Activated CD4-positive, CD25-positive, alpha-beta regulatory T cell treated with anti-CD3 and anti-CD28 coated beads, Interleukin-2, amount 50 U/mL, for 24 hours (primary cell): ENCODE data around the gene NAV2.
"Not testable (repeated sequence)": the region's sequence is repeated elsewhere in the genome, so short reads cannot be mapped to it uniquely, and the experiment has no call there.

Experiments
- ATAC-seq, 2 donors: fragments of 150-1000 bp; cut with Tn5 transposase; one replicate each; pipeline ENCODE4 v1.10.0; 2021; ENCODE audit warnings: mild to moderate bottlenecking in 1 of 2, moderate library complexity in 1 of 2

NAV2 gene

DNA sequence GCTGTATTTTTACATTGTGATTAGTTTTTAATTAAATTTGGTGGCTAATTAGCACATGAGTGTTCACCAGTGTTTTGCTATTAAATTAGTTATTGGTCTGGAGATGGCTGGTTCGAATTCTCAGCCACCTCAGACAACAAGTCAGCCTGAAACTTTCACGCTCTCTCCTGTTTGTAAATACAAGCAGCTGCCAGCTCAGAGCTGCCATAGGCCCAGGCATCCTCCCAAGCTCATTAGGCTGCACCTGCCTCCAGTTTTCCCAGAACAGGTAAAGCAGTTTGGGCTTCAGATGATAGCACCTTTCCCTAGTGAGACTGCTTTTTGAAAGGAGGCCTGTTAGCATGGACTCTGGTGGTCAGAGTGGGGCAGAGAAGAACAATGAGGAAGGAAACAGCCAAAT lies 156.8 kb downstream of the NAV2 start:
- no peak for ATAC-seq

DNA sequence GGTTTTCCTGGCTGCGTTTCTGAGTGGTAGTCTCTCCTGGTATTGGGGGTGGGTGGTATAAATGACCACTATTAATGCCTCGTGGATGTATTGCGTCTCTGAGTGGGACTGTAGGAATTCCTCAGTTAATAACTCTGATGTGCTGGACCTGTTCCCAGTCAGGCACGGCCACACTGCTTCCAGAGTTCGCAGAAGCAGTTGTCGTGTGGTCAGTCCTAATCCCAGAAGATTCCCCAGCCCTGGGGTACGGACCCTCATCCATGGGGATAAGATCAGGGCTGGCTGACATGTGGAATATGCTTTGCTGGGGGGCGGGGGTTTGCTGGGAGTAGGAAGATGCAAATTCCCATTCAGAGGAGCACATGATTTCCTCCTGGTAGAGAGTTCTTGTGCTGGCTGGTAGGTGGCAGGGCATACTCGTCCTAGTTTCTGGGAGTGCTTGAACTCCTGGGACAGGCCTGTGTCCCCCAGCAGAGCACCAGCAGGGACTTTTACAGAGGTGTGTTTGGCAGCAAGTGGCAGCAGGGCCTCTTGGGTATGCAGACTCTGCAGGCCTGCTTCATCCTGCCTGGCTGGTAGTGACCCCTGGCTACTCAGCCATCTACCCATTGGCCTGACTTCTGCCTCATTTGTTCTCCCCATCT lies 157.4 kb downstream of the NAV2 start:
- no peak for ATAC-seq

DNA sequence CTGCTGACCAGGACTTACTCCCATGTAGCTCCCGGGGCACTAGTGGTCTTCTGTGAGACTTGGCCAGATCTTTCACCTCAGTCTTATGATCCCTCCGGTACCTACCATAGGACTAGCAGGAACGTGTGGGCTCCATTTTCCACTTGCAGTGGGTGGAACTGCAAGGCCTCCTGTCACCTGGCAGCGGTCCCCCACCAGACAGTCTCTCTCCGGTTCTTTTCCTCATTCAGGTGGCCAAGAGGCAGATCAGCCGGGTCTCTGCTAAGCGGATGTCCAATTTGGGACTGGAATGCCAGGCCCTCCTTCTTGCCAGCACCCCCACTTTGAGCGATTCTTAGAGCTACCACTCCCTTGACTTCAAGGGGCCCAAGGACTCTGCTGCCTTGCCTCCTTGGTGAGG lies 158.9 kb downstream of the NAV2 start:
- ATAC-seq: no peak

GRCh38 chr11:19872512-19873145 lies 160.0 kb downstream of the NAV2 start:
- no peak for ATAC-seq

- ATAC-seq: no peak
Observed at GRCh38 chr11:19873730-19874129, 161.1 kb downstream of the NAV2 start.

DNA sequence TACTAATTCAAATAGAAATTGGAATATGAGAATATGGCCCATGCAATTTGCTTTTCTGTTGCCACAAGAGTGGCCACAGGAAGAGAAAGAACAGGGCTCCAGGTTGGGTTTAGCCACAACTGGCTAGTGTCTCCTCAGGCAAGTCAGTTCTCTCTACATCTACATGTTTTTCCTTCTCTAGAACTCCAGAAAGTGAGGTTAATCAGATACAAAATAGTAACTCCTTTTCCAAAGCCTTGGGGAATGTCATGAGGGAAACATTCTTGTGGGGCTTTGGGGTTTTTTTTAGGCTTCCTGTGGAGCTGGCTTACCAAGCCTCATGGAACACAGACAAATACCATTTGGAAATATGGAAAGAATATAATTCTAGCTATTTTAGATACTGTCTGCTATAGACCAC lies 161.6 kb downstream of the NAV2 start:
- no peak for ATAC-seq

DNA sequence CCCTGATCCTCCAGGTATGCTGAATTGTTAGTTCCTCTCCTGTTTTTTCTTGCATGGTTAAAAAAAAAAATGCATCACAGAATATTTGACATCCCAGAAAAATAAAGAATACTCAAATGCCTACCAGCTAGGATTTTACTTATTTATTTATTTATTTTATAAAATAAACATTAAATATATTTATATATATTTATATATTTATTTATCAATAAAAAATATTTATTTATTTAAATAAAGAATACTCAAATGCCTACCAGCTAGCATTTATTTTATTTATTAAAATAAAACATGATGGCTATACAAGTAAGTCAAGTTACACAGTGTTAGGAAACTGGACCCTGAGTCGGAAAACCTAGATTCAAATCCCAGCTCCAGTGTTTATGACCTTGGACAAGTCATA lies 164.1 kb downstream of the NAV2 start:
- ATAC-seq: no peak

DNA sequence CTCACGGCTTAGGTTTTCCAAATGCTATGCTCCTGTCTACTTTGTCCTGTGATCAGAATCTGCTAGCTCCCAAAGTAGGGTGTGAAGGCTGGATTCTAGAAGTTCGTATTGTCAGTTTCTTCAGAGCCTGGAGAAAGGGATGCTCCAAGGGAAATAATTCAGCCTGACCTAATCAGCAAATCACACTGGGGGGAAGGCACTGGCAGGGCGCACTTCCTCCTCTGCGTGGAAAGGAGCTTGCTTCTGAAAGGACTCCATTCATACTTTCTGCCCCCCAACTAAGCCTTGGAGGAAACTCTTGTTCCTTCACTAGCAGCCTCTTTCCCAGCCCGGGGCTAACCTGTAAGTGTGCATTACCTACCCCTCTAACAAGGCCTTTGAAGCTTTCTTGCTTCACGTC lies 165.9 kb downstream of the NAV2 start:
- ATAC-seq: no peak

DNA sequence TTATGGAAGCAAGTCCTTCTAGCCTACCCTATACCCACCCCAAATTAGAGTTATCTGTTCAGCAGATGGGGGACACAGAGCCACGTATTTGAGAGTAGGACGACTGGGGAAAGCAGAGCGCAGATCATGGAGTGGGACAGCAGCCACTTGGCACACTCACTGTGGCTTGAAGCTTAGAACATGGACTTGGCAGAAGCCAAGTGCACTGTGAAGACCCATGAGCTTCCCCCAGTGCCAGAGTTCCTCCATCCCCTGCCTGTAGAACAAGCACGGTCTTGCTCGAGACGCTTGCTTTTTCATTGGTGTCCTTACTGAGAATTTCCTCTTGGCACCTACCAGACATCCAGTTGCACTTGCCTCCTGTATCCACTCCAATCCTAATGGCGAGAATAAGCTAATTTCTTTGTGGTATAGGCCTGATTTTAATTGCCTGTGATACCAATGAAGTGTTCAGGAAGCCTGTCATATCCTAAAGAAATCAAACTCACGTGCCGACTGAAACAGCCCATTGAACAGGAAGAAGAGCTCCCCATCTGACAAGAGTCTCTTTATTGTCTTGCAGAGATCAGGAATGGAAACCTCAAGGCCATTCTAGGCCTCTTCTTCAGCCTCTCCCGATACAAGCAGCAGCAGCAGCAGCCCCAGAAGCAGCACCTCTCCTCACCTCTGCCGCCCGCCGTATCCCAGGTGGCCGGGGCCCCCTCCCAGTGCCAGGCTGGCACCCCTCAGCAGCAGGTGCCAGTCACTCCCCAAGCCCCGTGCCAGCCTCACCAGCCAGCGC lies 166.9 kb downstream of the NAV2 start:
- ATAC-seq: no peak

- no peak for ATAC-seq
Observed at GRCh38 chr11:19880088-19880345, 167.4 kb downstream of the NAV2 start.

DNA sequence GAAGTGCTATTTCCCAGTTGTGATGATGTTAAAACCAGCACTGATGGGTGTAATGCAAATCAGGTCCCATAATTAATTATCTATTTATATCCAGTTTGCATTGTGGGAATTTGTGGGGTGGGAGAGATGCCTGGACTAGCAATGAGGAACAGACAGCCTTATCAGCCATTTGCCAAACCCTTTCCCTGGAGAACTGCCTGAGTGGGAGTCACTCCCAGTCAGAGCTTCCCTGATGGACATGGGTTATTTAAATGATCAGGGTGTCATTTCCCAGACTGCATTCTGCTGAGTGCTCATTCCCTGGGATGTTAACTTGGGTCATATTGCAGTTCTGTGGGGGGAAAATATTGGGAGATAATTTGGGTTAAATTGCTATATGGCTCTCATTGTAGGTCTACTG lies 168.5 kb downstream of the NAV2 start:
- no peak for ATAC-seq

DNA sequence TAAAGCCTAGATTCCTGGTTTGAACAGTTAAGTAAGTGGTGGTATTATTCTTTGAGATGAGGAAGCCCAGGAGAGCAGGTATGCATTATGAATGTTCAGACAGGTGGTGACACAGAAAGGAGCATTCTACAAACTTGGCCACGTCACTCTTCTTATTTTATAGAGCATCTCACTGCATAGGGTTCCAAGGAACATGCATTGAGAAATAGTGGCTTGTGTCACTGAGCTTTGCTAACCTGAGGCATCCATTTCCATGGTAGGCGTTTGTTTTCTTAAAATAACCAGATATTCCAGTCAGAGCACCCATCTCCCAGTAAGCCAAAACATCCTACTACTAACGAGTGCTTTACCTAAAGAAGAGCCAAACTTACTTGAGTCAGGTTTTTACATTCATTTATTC lies 169.7 kb downstream of the NAV2 start:
- ATAC-seq: no peak

DNA sequence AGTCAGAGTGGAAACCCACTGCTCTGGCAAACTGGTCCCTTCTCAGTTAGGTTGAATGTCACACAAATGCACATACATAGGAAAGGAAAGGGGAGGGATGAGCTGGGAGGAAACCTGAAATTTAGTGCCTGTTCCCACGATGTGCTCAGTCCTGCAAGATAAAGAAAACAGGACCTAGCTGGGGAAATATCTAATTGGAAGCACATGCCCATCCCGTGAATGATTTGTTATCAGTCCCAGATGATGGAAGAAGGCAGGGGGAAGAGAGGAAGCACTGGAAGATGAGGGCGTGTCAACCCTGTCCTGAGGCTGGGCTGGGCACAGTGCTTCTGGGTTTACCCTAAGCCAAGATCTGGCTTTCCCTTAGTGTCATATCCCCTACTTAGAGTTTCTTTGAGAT lies 173.9 kb downstream of the NAV2 start:
- no peak for ATAC-seq

DNA sequence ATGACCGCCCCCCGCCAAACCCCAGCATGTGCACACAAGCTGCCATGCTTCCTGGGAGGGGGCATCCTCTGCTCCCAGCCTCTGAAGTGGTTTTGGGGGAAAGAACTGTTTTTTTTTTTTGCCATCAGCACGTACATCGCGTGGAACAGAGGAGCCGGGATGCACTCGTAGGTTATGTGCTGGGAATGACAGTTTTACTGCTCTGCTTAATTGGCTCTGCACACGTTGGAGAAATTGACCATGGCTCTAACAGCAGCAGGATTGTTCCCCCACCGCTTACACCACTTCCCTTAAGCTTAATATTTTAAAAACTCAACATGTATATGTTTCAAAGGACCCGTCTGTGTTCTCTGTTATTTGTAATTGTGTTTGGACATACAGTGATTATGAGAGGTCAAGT lies 175.2 kb downstream of the NAV2 start:
- ATAC-seq: no peak

DNA sequence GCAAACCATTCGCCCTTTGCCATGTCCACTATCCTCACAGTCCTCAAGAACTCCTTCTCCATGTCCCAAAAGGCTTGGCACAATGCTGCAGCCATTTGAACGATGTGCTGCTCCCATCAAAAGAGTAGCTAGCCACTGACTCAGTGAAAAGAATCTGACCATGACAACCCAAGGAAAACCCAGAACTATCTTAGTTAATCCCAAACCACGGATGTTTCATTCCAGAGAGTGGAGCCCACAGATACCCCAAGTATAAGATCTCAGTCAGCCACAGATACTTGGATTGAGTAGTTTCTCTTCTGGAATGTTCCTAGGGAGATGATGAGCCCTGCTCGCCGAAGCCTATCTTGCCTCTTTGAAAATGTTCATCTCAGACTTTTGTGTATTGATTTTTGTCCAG lies 176.9 kb downstream of the NAV2 start:
- ATAC-seq: no peak

GRCh38 chr11:19890308-19890707 lies 177.7 kb downstream of the NAV2 start:
- no peak for ATAC-seq

DNA sequence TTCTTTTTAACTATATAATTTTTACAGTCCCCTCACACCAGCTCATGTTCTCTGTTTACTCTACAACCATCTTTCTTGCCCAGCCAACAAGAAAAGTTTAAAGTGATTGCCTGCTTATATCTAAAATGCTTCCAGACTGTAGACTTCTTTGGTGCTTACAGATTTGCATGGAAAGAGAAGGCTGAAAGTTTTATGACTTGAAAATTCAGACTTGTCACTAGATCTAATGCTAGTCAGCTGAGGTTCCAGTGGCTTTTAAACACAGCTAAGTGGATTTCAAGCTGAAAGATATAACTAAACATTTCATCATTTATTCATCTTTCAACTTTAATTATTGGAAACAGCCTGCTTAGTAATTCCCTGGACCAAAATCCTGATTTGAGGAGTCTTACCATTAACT lies 178.4 kb downstream of the NAV2 start:
- no peak for ATAC-seq

GRCh38 chr11:19892387-19892786 lies 179.8 kb downstream of the NAV2 start:
- ATAC-seq: no peak

DNA sequence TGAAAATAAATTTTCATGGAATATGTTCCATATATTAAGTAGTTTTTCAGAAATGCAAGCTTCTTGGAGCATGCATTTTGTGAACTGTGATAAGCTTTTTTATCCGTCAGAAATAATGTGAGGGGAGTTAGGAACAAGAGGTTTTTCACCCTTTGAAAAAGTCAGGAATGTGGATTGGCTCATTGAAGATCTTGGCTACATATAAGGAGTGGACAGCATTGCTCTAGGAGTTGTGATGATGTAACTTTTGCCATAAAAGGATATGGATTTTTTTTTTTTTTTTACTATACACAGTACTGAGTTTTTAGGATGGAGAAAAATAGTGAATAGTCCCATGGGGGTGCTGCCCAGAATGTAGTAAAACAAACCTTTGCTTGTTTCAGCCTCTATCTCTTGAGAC lies 180.2 kb downstream of the NAV2 start:
- ATAC-seq: no peak

DNA sequence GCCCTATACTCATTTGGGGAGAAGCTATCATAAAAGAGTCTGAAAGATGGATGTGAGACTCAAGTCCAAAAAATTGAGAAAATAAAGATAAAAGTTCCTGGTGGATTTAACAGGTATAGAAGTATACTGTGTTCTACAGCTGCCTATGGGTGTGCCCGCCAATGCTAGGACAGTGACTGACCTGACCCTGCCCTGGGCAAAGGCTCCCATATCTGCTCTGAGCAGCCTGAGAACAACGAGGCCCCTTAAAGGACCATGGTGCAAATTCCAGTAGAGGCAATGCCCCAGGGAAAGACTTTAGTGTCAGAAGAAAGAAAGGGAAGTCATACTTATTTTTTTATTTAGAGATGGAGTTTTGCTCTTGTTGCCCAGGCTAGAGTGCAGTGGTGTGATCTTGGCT lies 181.8 kb downstream of the NAV2 start:
- ATAC-seq: no peak

GRCh38 chr11:19895037-19895436 lies 182.4 kb downstream of the NAV2 start:
- ATAC-seq: not testable (repeated sequence)

DNA sequence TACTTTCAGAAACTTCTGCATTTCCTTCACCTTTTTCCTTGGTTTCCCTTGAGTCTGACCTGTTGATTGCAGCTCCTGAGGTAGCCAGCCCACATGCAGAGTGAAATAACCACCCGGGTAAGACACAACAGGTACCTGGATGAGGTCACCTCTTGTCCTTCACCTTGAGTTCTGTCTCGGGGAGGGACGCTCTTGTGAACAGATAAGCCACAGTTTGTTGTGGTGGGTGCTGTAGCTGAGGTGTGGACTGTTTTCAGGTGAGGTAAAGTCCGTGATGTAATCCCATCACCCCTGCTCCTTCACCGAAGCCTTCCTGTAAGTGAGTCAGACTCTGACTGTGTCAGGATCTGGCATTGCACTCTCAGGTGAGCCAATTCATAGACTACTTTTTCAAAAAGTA lies 183.1 kb downstream of the NAV2 start:
- no peak for ATAC-seq

GRCh38 chr11:19903620-19904069 lies 191.0 kb downstream of the NAV2 start:
- ATAC-seq: no peak

DNA sequence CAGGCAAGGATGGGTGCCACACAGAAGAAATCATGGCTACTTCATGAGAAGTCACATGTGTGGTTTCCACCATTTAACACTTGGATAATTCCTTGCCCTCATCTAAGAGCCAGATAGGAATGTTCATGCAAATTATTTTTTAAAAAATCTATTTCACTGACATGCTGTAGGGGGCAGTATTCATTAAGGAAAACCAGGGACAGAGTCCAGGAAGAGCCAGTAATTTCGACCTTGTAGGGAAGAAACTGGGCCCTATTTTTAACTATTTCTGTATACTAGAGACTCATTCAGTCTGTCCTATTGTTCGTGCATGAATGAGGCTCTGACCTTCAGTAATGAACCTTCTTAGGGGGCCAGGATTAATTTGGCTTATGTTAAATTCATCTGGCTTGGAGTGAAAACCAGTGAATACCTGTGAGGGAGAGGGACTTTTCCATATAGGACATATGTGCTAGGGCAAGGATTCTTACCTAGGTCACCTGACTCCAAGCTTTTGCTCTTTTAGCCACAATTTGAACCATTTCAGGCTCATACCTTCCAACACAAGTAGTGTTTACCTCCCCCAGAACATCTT lies 192.7 kb downstream of the NAV2 start:
- ATAC-seq: no peak
